ENCODE measurements around the gene NALF2. TPM values are rescaled to one million over a fixed set of nuclear protein-coding genes. Genes with fewer than 3 reads are reported as not detected.

The NALF2 gene
- total RNA-seq, 1 donor from 2014 or later: 9.8 TPM

- no peak overlapping the region for H3K4me3 Mint-ChIP-seq (ENCODE audit: unreplicated experiment)
- no peak for DNase-seq
- H3K4me1 Mint-ChIP-seq (ENCODE audit: low read depth, unreplicated experiment): no peaks in the 10 kb centered on the region
- no peaks in the 10 kb centered on the region for H3K36me3 Mint-ChIP-seq (ENCODE audit: unreplicated experiment)
- no peak for TF ChIP-seq CTCF (IDR thresholded peaks at IDR 0.05; ENCODE audit: partially characterized antibody, unreplicated experiment)
- H3K27me3 Mint-ChIP-seq (ENCODE audit: unreplicated experiment): peaks cover 2% of the 10 kb centered on the region
- peaks cover 1% of the 10 kb centered on the region for H3K9me3 Mint-ChIP-seq (ENCODE audit: unreplicated experiment)
- H3K27ac Mint-ChIP-seq (ENCODE audit: unreplicated experiment): no peak overlapping the region
These were observed 47.4 kb downstream of the NALF2 start for GRCh38 chrX:69551421-69552009.

GRCh38 chrX:69552512-69552911 lies 48.4 kb downstream of the NALF2 start:
- no peak overlapping the region for H3K4me3 Mint-ChIP-seq (ENCODE audit: unreplicated experiment)
- H3K27me3 Mint-ChIP-seq (ENCODE audit: unreplicated experiment): peaks cover 2% of the 10 kb centered on the region
- H3K9me3 Mint-ChIP-seq (ENCODE audit: unreplicated experiment): peaks cover 1% of the 10 kb centered on the region
- H3K4me1 Mint-ChIP-seq (ENCODE audit: low read depth, unreplicated experiment): no peaks in the 10 kb centered on the region
- TF ChIP-seq CTCF (IDR thresholded peaks at IDR 0.05; ENCODE audit: partially characterized antibody, unreplicated experiment): no peak
- H3K27ac Mint-ChIP-seq (ENCODE audit: unreplicated experiment): no peak overlapping the region
- H3K36me3 Mint-ChIP-seq (ENCODE audit: unreplicated experiment): no peaks in the 10 kb centered on the region
- no peak for DNase-seq

Other genes starting within 250 kb of the NALF2 start
- 1.7 TPM for gene EDA, start 111.8 kb downstream of the NALF2 start, total RNA-seq (ENCODE audit: unreplicated experiment)